ENCODE data around the gene HSPBAP1.

Gene HSPBAP1

DNA sequence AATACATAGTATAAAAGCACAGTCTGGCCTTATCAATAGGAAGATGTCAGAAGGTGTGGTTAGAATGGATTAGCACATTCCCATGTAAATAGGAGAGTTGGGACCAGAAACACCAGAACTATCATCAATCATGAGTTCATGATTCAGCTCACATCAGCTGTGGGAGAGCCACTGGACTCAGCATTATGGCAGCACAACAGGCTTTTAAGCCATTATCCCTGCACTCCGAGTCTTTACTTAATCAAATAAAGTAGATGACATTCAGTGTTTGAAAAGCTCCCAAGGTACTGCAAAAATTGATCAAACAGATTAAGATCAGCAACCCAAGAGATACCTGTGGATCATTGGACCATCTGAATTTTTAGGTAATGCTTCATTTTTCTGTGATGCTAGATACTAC lies 88.3 kb downstream of the HSPBAP1 start:
- TF ChIP-seq, protein P1, sequence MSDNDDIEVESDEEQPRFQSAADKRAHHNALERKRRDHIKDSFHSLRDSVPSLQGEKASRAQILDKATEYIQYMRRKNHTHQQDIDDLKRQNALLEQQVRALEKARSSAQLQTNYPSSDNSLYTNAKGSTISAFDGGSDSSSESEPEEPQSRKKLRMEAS (IDR thresholded peaks at IDR 0.05; ENCODE audit: low read depth, low read length): no peak
- TF ChIP-seq POLR2A (IDR thresholded peaks at IDR 0.05; ENCODE audit: extremely low read depth, insufficient read length) (no peak), MYC (IDR thresholded peaks at IDR 0.05; ENCODE audit: low read depth, low read length) (no peak)
- TF ChIP-seq, protein P2, sequence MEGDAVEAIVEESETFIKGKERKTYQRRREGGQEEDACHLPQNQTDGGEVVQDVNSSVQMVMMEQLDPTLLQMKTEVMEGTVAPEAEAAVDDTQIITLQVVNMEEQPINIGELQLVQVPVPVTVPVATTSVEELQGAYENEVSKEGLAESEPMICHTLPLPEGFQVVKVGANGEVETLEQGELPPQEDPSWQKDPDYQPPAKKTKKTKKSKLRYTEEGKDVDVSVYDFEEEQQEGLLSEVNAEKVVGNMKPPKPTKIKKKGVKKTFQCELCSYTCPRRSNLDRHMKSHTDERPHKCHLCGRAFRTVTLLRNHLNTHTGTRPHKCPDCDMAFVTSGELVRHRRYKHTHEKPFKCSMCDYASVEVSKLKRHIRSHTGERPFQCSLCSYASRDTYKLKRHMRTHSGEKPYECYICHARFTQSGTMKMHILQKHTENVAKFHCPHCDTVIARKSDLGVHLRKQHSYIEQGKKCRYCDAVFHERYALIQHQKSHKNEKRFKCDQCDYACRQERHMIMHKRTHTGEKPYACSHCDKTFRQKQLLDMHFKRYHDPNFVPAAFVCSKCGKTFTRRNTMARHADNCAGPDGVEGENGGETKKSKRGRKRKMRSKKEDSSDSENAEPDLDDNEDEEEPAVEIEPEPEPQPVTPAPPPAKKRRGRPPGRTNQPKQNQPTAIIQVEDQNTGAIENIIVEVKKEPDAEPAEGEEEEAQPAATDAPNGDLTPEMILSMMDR (IDR thresholded peaks at IDR 0.05; ENCODE audit: low read depth, low read length): no peak
- no peak for DNase-seq (ENCODE audit: low read depth)
- H3K4me3 ChIP-seq (ENCODE audit: low read depth, low read length): no peak overlapping the region

DNA sequence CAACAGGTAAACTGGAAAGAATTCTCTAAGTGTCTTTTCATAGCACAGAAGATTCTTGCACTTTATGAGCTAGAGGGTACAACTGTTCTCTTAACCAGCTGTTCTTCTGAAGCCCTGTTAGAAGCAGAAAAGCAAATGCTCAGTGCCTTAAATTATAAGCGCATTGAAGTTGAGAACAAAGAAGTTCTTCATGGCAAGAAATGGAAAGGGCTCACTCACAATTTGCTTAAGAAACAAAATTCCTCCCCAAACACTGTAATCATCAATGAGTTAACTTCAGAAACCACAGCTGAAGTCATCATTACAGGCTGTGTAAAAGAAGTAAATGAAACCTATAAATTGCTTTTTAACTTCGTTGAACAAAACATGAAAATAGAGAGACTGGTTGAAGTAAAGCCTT lies 93.4 kb downstream of the HSPBAP1 start:
- TF ChIP-seq, protein P1 (IDR thresholded peaks at IDR 0.05; ENCODE audit: low read depth, low read length): no peak
- TF ChIP-seq MYC (IDR thresholded peaks at IDR 0.05; ENCODE audit: low read depth, low read length): no peak
- TF ChIP-seq POLR2A (IDR thresholded peaks at IDR 0.05; ENCODE audit: extremely low read depth, insufficient read length): no peak
- TF ChIP-seq, protein P2 (IDR thresholded peaks at IDR 0.05; ENCODE audit: low read depth, low read length): no peak
- H3K4me3 ChIP-seq (ENCODE audit: low read depth, low read length): no peak overlapping the region
- no peak for DNase-seq (ENCODE audit: low read depth)

DNA sequence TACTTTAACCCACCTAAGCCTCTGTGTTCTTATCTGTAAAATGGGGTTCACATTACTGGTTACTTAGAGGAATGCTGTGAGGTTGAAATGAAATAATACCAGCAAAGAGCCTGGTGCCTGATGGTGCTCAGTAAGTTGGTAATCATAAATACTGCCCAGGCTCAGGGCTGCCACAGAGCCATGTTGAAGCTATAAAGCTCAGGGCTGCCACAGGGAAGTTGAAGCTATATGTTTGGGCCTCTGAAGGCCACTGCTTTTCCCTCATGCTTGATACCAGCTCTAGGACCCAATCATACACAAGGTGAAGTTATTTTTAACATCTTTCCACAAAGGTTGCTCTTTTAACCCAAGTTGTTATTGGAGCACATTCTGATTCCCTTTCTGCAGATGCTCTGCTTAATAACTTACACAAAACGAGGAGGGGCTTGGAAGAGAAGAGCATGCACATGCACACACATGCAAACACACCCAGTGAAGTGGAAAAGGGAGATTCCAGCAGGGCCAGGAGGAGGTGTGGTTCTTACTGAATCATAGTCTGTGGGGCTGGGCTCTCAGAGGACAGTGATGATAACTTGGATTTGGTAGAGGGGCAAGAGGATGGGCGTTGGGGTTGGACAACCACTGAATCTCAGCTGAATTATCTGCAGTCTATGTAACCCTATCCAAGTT lies 95.5 kb downstream of the HSPBAP1 start:
- no peak overlapping the region for H3K4me3 ChIP-seq (ENCODE audit: low read depth, low read length)
- TF ChIP-seq MYC (IDR thresholded peaks at IDR 0.05; ENCODE audit: low read depth, low read length) (no peak), POLR2A (IDR thresholded peaks at IDR 0.05; ENCODE audit: extremely low read depth, insufficient read length) (no peak)
- TF ChIP-seq, protein P2 (IDR thresholded peaks at IDR 0.05; ENCODE audit: low read depth, low read length): no peak
- TF ChIP-seq, protein P1 (IDR thresholded peaks at IDR 0.05; ENCODE audit: low read depth, low read length): no peak
- DNase-seq (ENCODE audit: low read depth): no peak

DNA sequence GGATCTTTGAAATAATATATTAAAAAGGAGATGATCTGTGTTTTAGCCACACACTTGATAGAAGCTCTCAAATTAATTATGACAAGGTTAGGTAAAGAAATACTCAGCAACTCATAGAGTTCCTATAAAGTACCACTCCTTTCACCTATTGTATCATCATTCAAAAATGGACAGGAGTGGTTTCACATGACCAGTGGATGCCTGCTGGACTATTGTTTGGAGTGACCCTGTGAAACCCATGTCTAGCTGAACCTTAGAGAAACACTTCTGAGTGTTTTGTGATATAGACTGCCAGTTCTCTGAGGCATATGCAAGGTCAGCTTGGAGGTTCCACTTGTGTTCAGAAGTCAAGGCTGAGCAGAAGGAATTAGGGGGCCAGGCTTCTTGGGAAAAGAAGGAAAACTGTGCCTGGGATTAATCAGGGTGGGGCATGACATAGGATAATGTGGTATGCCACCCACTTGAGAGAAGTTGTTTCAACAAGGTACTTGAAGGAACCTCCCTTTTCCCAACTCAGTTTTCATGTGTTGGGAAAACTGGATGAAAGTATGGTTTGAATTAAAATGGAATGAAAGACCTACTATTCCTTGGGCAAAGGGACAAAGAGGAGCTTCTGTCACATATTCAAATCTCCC lies 97.6 kb downstream of the HSPBAP1 start:
- no peak overlapping the region for H3K4me3 ChIP-seq (ENCODE audit: low read depth, low read length)
- no peak for DNase-seq (ENCODE audit: low read depth)
- no peak for TF ChIP-seq MYC (IDR thresholded peaks at IDR 0.05; ENCODE audit: low read depth, low read length)
- TF ChIP-seq, protein P1 (IDR thresholded peaks at IDR 0.05; ENCODE audit: low read depth, low read length): no peak
- TF ChIP-seq, protein P2 (IDR thresholded peaks at IDR 0.05; ENCODE audit: low read depth, low read length): no peak
- no peak for TF ChIP-seq POLR2A (IDR thresholded peaks at IDR 0.05; ENCODE audit: extremely low read depth, insufficient read length)

DNA sequence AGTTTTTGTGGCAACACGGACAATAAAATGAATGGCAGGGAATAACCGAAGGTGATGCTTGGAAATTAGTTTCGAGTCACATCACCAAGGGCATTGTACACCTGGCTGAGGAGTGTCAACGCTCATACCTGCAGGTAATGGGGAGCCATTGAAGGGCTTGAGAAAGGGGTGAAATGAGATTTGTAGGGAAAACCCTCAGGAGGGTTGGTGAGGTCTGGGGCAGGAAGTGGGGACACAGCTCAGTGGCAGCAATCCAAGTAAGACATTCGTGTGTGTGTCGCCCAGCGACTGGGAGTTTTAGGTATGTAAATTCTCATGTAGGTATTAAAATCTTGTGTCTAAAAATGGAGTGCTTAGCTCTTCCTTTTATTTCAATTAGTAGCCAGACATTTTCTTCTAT lies 98.7 kb downstream of the HSPBAP1 start:
- DNase-seq (ENCODE audit: low read depth): no peak
- H3K4me3 ChIP-seq (ENCODE audit: low read depth, low read length): no peak overlapping the region
- TF ChIP-seq, protein P1 (IDR thresholded peaks at IDR 0.05; ENCODE audit: low read depth, low read length): no peak
- TF ChIP-seq MYC (IDR thresholded peaks at IDR 0.05; ENCODE audit: low read depth, low read length) (no peak), POLR2A (IDR thresholded peaks at IDR 0.05; ENCODE audit: extremely low read depth, insufficient read length) (no peak)
- TF ChIP-seq, protein P2 (IDR thresholded peaks at IDR 0.05; ENCODE audit: low read depth, low read length): no peak

All from NB4 (cell line).